OCI-LY7 (cell line): Measurements from ENCODE around the gene ALG14. TPM values are rescaled to one million over a fixed set of nuclear protein-coding genes. Genes with fewer than 3 reads are reported as not detected.

Experiments used
- BruUV-seq: library from RNA; stranded (reverse); fragments of 400-500 nt; replicated peaks from 2 replicates; lab custom pipeline; 2021; lab: Mats Ljungman, UMichigan
- CTCF ChIA-PET: fragments of 300-600 bp; sonication (Branson Sonifier 250); formaldehyde crosslinking; loops from one replicate; lab custom pipeline; 2022; ENCODE audit warnings: antibody characterized with exemption; ENCODE audit not compliant: unreplicated experiment; lab: Charles Lee
- POLR2A ChIA-PET: fragments of 300-600 bp; sonication (Branson Sonifier 250); formaldehyde crosslinking; loops from one replicate; lab custom pipeline; 2022; ENCODE audit warnings: antibody characterized with exemption; lab: Charles Lee
- DNase-seq: peaks from one replicate; pipeline ENCODE4 v3.0.0-alpha.2; 2015; ENCODE audit warnings: low spot score
- H2AFZ ChIP-seq: fragments of 200-600 bp; sonication (generic), shearing (Covaris generic); 2 replicates; pipeline ENCODE4 v1.6.1; 2014; ENCODE audit warnings: mild to moderate bottlenecking, antibody characterized with exemption, low read length, moderate library complexity
- H3K27ac ChIP-seq: fragments of 200-600 bp; sonication (generic); 2 replicates; pipeline ENCODE4 v1.5.1; 2014; ENCODE audit warnings: mixed run types, low read depth, mild to moderate bottlenecking, moderate library complexity, low read length, inconsistent platforms; ENCODE audit not compliant: poor library complexity, severe bottlenecking
- H3K36me3 ChIP-seq: fragments of 200-600 bp; sonication (generic); 2 replicates; pipeline ENCODE4 v1.6.1; 2014; ENCODE audit warnings: mild to moderate bottlenecking, antibody characterized with exemption, low read length, moderate library complexity, mixed read lengths; ENCODE audit not compliant: insufficient read depth
- H3K4me1 ChIP-seq: fragments of 200-600 bp; sonication (generic); 2 replicates; pipeline ENCODE4 v1.5.1; 2014; ENCODE audit warnings: mild to moderate bottlenecking, low read length; ENCODE audit not compliant: insufficient read depth, poor library complexity, severe bottlenecking
- H3K4me2 ChIP-seq: fragments of 200-600 bp; sonication (generic); 2 replicates; pipeline ENCODE4 v1.6.1; 2014; ENCODE audit warnings: mild to moderate bottlenecking, low read length
- H3K4me3 ChIP-seq: fragments of 200-600 bp; sonication (generic); 2 replicates; pipeline ENCODE4 v1.5.1; 2014; ENCODE audit warnings: mild to moderate bottlenecking, low read depth, low read length; ENCODE audit not compliant: poor library complexity, severe bottlenecking
- H3K79me2 ChIP-seq: fragments of 200-600 bp; sonication (generic); 2 replicates; pipeline ENCODE4 v1.6.1; 2016; ENCODE audit warnings: low read depth, mild to moderate bottlenecking, low read length, moderate library complexity, mixed read lengths; ENCODE audit not compliant: insufficient read depth
- H3K9me2 ChIP-seq: fragments of 200-600 bp; sonication (generic); 2 replicates; pipeline ENCODE4 v1.6.1; 2016; ENCODE audit warnings: mild to moderate bottlenecking, low read length, mixed read lengths; ENCODE audit not compliant: insufficient read depth
- H3K9me3 ChIP-seq: fragments of 200-600 bp; sonication (generic); 2 replicates; pipeline ENCODE4 v1.6.1; 2014; ENCODE audit warnings: mild to moderate bottlenecking, mixed run types, low read length, mixed read lengths
- H4K20me1 ChIP-seq: fragments of 200-600 bp; sonication (generic); 2 replicates; pipeline ENCODE4 v1.6.1; 2014; ENCODE audit warnings: mild to moderate bottlenecking, antibody characterized with exemption, low read length, moderate library complexity, mixed read lengths; ENCODE audit not compliant: insufficient read depth
- CTCF ChIP-seq: fragments of 200-600 bp; sonication (generic); conservative IDR thresholded peaks from 2 replicates; pipeline ENCODE4 v1.5.1; 2014; ENCODE audit warnings: mild to moderate bottlenecking, antibody characterized with exemption, low read length, moderate library complexity, mixed read lengths
- EZH2phosphoT487 ChIP-seq: fragments of 200-600 bp; sonication (generic); IDR thresholded peaks from 2 replicates; pipeline ENCODE4 v1.6.1; 2018; ENCODE audit warnings: low read depth, borderline replicate concordance, mild to moderate bottlenecking, mixed run types, antibody characterized with exemption, low read length, moderate library complexity, mixed read lengths
- intact Hi-C: fragments of 100-400 bp; cut with micrococcal nuclease; formaldehyde crosslinking; loops from one replicate; pipeline ENCODE4 v1.10.0; 2022; ENCODE audit not compliant: unreplicated experiment
- total RNA-seq, 2 experiments: library from RNA; depleted of rRNA in 1 of 2; stranded (reverse); fragments of >200 nt in 1 of 2; shearing (Covaris generic) in 1 of 2; gene quantifications; 2 replicates each; pipeline ENCODE4 v1.2.3, GENCODE V29; 2014 to 2022

The ALG14 gene
- total RNA-seq, 2 experiments from 2014 or later = 1.6 to 8.3 TPM

- intact Hi-C loops = no loop called here
- no peak for TF ChIP-seq EZH2phosphoT487
- TF ChIP-seq CTCF = no peak
- Histone ChIP-seq H4K20me1 (no peaks in the 10 kb centered on the region), H3K4me1 (no peaks in the 10 kb centered on the region), H3K79me2 (no peaks in the 10 kb centered on the region), H3K4me2 (no peak overlapping the region), H3K9me2 (no peaks in the 10 kb centered on the region), H3K9me3 (no peaks in the 10 kb centered on the region), H3K4me3 (no peak overlapping the region), H3K27ac (no peak overlapping the region), H2AFZ (no peak overlapping the region), H3K36me3 (no peaks in the 10 kb centered on the region)
- BruUV-seq = no TSS peak
- CTCF ChIA-PET = no interaction called here
- no peak for DNase-seq
- POLR2A ChIA-PET = no interaction called here
These were observed 101.2 kb downstream of the ALG14 start for GRCh38 chr1:94971491-94971924.

GRCh38 chr1:94970783-94971182 lies 102.0 kb downstream of the ALG14 start:
- no peak overlapping the region for H3K4me3 ChIP-seq
- POLR2A ChIA-PET = no interaction called here

More at GRCh38 chr1:94970783-94971182, 102.0 kb downstream of the ALG14 start:
- Histone ChIP-seq H3K27ac (no peak overlapping the region), H3K36me3 (no peaks in the 10 kb centered on the region), H3K9me3 (no peaks in the 10 kb centered on the region), H4K20me1 (no peaks in the 10 kb centered on the region), H3K9me2 (no peaks in the 10 kb centered on the region), H3K79me2 (no peaks in the 10 kb centered on the region), H3K4me1 (no peaks in the 10 kb centered on the region), H3K4me2 (no peak overlapping the region), H2AFZ (no peak overlapping the region)
- intact Hi-C loops = no loop called here
- no peak for TF ChIP-seq EZH2phosphoT487
- no peak for TF ChIP-seq CTCF
- CTCF ChIA-PET = no interaction called here
- DNase-seq = no peak
- BruUV-seq = no TSS peak
